Neuronal stem cell (in vitro differentiated cells): Measurements from ENCODE around the gene PRSS12.

Experiments used
- DNase-seq: peaks from one replicate; pipeline ENCODE4 v3.0.0-alpha.2; 2013; ENCODE audit warnings: low spot score
- H2AFZ ChIP-seq: one replicate; pipeline ENCODE4 v1.6.1; 2013; ENCODE audit warnings: mild to moderate bottlenecking, low read length, inconsistent platforms
- H2AK5ac ChIP-seq: 2 replicates; pipeline ENCODE4 v1.6.1; 2013; ENCODE audit warnings: low read depth, mild to moderate bottlenecking, inconsistent platforms, low read length, moderate library complexity, mixed read lengths
- H2BK120ac ChIP-seq: 2 replicates; pipeline ENCODE4 v1.6.1; 2013; ENCODE audit warnings: low read depth, mild to moderate bottlenecking, inconsistent platforms, low read length, moderate library complexity, mixed read lengths
- H2BK12ac ChIP-seq: one replicate; pipeline ENCODE4 v1.6.1; 2013; ENCODE audit warnings: low read length, inconsistent platforms
- H2BK15ac ChIP-seq: 2 replicates; pipeline ENCODE4 v1.6.1; 2013; ENCODE audit warnings: mild to moderate bottlenecking, low read length, inconsistent platforms, mixed read lengths
- H2BK5ac ChIP-seq: one replicate; pipeline ENCODE4 v1.6.1; 2013; ENCODE audit warnings: inconsistent platforms, mild to moderate bottlenecking, low read length, moderate library complexity
- H3K14ac ChIP-seq: one replicate; pipeline ENCODE4 v1.6.1; 2013; ENCODE audit warnings: low read length, inconsistent platforms
- H3K18ac ChIP-seq: 2 replicates; pipeline ENCODE4 v1.6.1; 2013; ENCODE audit warnings: low read length, inconsistent platforms
- H3K23ac ChIP-seq: 2 replicates; pipeline ENCODE4 v1.6.1; 2013; ENCODE audit warnings: low read depth, mild to moderate bottlenecking, mixed read lengths, low read length, inconsistent platforms; ENCODE audit not compliant: poor library complexity
- H3K27ac ChIP-seq: replicated peaks from 3 replicates; pipeline ENCODE4 v1.5.1; 2013; ENCODE audit warnings: low read length, inconsistent platforms
- H3K27me3 ChIP-seq, 3 experiments: 2 replicates each; pipeline ENCODE4 v1.6.1; 2013; ENCODE audit warnings: low read length in 3 of 3, mild to moderate bottlenecking in 2 of 3, inconsistent platforms in 1 of 3, low read depth in 1 of 3, mixed read lengths in 1 of 3, moderate library complexity in 1 of 3; ENCODE audit not compliant: control insufficient read depth in 3 of 3, insufficient read depth in 3 of 3
- H3K36me3 ChIP-seq, 2 donors: replicated peaks in 1 of 2; 2 replicates each; pipeline ENCODE4 v1.6.1; 2013; ENCODE audit warnings: low read length in 2 of 2; ENCODE audit not compliant: control insufficient read depth in 2 of 2, insufficient read depth in 2 of 2
- H3K4ac ChIP-seq: 2 replicates; pipeline ENCODE4 v1.6.1; 2013; ENCODE audit warnings: inconsistent platforms, mild to moderate bottlenecking, low read length, moderate library complexity
- H3K4me1 ChIP-seq, 2 donors: 1 replicate in 1 of 2; 2 replicates in 1 of 2; pipeline ENCODE4 v1.6.1; 2013; ENCODE audit warnings: low read length in 2 of 2, low read depth in 1 of 2; ENCODE audit not compliant: control insufficient read depth in 2 of 2, insufficient read depth in 1 of 2
- H3K4me2 ChIP-seq: one replicate; pipeline ENCODE4 v1.6.1; 2013; ENCODE audit warnings: mild to moderate bottlenecking, low read length, inconsistent platforms; ENCODE audit not compliant: insufficient read depth, poor library complexity, severe bottlenecking
- H3K4me3 ChIP-seq, 2 donors: 2 replicates each; pipeline ENCODE4 v1.5.1; 2013; ENCODE audit warnings: low read length in 2 of 2, mild to moderate bottlenecking in 2 of 2, inconsistent platforms in 1 of 2, moderate library complexity in 1 of 2
- H3K79me1 ChIP-seq: one replicate; pipeline ENCODE4 v1.6.1; 2013; ENCODE audit warnings: low read depth, mild to moderate bottlenecking, inconsistent platforms, low read length, moderate library complexity
- H3K9ac ChIP-seq: one replicate; pipeline ENCODE4 v1.6.1; 2013; ENCODE audit warnings: mild to moderate bottlenecking, low read depth, low read length, inconsistent platforms; ENCODE audit not compliant: poor library complexity
- H3K9me3 ChIP-seq, 2 donors: replicated peaks in 1 of 2; 2 replicates each; pipeline versions ENCODE3 to v1.6.1; 2013; ENCODE audit warnings: low read length in 2 of 2, mild to moderate bottlenecking in 2 of 2, inconsistent platforms in 1 of 2, low read depth in 1 of 2, mixed read lengths in 1 of 2, moderate library complexity in 1 of 2; ENCODE audit not compliant: control insufficient read depth in 2 of 2, insufficient read depth in 1 of 2
- H4K8ac ChIP-seq: one replicate; pipeline ENCODE4 v1.6.1; 2013; ENCODE audit warnings: low read depth, mild to moderate bottlenecking, inconsistent platforms, low read length, moderate library complexity
- H4K91ac ChIP-seq: one replicate; pipeline ENCODE4 v1.6.1; 2013; ENCODE audit warnings: low read length, low read depth, mild to moderate bottlenecking, inconsistent platforms; ENCODE audit not compliant: poor library complexity
- WGBS, 2 donors: extraction: QIAGEN DNeasy Blood & Tissue Kit; methylation state at CpG; one replicate each; pipeline ENCODE4 v1.1.7; 2013; ENCODE audit warnings: missing lambda C conversion rate in 2 of 2, mixed read lengths in 1 of 2; ENCODE audit not compliant: insufficient read length in 2 of 2, insufficient replicate concordance in 1 of 2; ENCODE audit errors: extremely low coverage in 2 of 2; 5-methylcytosine and 5-hydroxymethylcytosine counted together

The PRSS12 gene

DNA sequence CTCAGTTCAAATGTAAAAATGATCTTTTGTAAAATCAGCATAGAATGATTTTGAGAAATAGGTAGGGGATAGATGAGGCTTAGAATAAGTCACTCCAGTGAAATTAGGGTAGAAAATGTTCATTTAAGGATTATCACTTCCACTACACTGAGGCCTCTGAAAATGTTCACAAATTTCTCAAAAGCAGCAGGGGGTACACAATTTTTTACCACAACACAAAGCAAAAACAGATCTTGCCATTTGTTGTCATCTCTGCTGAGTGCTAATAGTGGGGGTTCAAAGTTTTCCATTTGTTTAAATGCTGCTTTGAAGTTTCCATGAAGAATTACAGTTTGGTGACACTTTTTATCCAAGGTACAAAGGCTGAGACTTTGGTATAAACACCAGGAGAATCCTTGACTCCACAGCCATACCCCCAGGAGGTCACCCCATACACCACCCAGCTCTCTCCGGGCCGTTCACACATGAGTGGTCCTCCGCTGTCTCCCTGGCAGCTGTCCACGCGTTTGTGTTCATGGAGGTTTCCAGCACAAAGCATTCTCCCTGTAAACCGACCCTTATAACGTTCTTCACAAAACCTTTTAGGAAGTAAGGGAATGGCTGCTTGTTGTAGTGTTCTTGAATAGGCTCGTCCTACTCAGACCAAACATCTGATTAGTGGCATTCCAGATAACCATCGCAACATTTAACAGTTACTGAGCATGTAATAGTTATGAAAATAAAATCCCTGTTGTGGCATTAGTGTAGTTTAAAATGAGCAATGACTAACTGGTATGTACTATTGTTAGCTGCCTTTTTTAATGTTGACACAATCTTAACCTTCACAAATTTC is 71.0 kb downstream of the PRSS12 start:
- H3K9ac ChIP-seq = no peak overlapping the region
- H3K4ac ChIP-seq = no peak overlapping the region
- H4K8ac ChIP-seq = no peak overlapping the region
- H3K36me3 ChIP-seq = peaks cover 0 to 8% of the 10 kb centered on the region in 2 donors
- DNase-seq = no peak
- H3K14ac ChIP-seq = no peak overlapping the region
- no peak overlapping the region for H3K4me2 ChIP-seq
- H3K27me3 ChIP-seq = peaks cover 0 to 4% (median 0%) of the 10 kb centered on the region in 3 experiments
- no peak overlapping the region for H4K91ac ChIP-seq
- H2BK15ac ChIP-seq = no peak overlapping the region
- H3K9me3 ChIP-seq = peaks cover 0 to 4% of the 10 kb centered on the region in 2 donors
- H3K27ac ChIP-seq = no peak overlapping the region
- peak overlapping the region; percentile 1 for H2AFZ ChIP-seq
- H3K4me1 ChIP-seq = peaks cover 0 to 4% of the 10 kb centered on the region in 2 donors
- no peak overlapping the region for H2BK12ac ChIP-seq
- no peak overlapping the region for H3K23ac ChIP-seq
- no peak overlapping the region for H3K18ac ChIP-seq
- H2BK5ac ChIP-seq = no peak overlapping the region
- no peak overlapping the region for H2AK5ac ChIP-seq
- H2BK120ac ChIP-seq = no peak overlapping the region
- no peaks in the 10 kb centered on the region for H3K79me1 ChIP-seq
- no peak overlapping the region for H3K4me3 ChIP-seq
- WGBS, 2 donors = no CpG with 5 or more reads among the region's 9 CpGs

DNA sequence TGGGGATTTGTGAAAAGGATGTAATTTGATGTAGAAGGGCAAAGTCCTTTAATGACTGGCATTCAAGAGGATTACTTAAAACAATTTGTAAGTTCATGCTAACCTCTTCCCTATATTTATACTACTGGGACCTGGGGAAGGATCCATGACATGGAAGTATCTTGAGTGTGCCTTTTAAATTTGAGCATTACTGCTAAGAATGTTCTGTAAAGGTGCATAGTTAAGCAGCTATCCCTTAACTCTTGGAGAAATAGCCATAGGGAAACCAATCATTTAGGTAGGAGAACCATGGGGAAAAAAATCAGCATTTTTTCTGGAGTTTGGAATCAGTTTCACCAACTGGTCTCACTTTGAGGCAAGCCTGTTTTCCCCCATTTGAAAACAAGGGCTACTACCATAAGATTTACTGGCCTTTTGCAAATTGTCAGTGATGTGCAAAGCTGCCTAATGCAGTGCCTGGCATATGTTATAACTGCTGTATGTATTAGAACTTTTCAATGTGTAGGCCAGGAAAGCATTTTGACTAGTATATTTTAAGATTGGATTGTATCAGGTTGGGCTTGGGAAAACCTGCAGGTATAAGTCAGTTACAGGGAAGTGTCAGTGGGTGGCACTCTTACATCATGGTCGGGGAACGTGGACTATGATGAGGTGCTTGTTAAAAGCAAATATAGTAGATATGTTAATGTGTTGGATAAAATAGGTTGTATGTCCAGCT is 72.1 kb downstream of the PRSS12 start:
- Histone ChIP-seq H4K91ac (no peak overlapping the region), H3K36me3 (peaks cover 0 to 8% of the 10 kb centered on the region in 2 donors), H3K9ac (no peak overlapping the region), H3K27ac (no peak overlapping the region), H3K4me1 (peaks cover 0 to 4% of the 10 kb centered on the region in 2 donors), H2BK120ac (no peak overlapping the region), H2AFZ (no peak overlapping the region), H2BK15ac (no peak overlapping the region), H4K8ac (no peak overlapping the region), H2BK12ac (no peak overlapping the region), H3K23ac (no peak overlapping the region), H3K4me2 (no peak overlapping the region), H2AK5ac (no peak overlapping the region), H3K79me1 (no peaks in the 10 kb centered on the region), H3K9me3 (peaks cover 0 to 4% of the 10 kb centered on the region in 2 donors), H2BK5ac (no peak overlapping the region), H3K14ac (no peak overlapping the region), H3K18ac (no peak overlapping the region), H3K27me3 (peaks cover 0 to 4% (median 0%) of the 10 kb centered on the region in 3 experiments), H3K4me3 (no peak overlapping the region), H3K4ac (no peak overlapping the region)
- peak; percentile 40 for DNase-seq
- no CpG with 5 or more reads among the region's 2 CpGs for WGBS, 2 donors

DNA sequence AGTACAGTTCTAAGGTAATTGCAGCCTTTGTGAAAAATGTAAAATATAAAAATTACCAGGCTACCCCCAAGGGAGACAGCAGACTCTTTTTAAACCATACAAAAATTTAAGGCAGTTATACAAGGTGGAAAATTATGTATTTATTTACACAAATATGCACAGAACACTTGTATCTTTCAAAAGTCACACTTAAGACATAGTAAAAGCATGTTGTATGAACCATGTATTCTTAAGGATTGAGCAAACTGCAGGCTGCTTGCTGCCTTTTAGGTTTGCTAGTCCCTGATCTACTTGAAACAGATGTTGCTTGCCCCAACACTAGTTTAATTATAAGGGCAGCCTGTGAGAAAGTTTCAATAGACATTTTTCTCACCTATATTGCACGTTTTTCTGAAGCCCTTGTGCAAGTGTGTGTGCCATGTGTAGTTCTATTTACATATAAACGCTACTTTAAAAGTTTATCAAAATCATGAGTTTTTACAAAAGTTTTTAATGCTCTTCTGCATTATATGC is 72.8 kb downstream of the PRSS12 start:
- no peak overlapping the region for H3K23ac ChIP-seq

DNA sequence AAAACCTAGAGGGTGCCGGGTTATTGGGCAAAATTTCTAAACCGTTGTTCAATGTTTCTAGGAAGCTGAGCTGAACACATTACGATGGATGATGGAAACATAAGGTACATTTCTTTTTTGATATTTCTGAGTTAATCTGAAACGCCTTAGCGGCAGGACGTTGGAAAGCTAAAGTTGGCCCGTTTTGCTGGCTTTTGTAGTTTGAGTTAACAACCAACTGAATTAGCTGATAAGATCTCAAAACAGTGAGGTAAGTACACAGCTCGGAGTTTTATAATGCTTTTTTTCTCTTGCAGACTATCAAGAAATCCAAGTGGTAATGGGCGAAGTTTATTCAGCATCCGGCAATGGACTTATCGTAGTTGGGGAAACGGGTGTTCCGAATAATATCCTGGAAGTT is 73.5 kb downstream of the PRSS12 start:
- Histone ChIP-seq H4K8ac (no peak overlapping the region), H2BK120ac (no peak overlapping the region), H3K23ac (no peak overlapping the region), H3K14ac (no peak overlapping the region), H3K4me2 (peak overlapping the region; percentile 68), H3K9ac (no peak overlapping the region), H3K4me1 (peaks cover 0 to 4% of the 10 kb centered on the region in 2 donors), H2AFZ (peak overlapping the region; percentile 91), H3K27ac (no peak overlapping the region), H3K36me3 (peaks cover 0 to 8% of the 10 kb centered on the region in 2 donors), H3K9me3 (peaks cover 0 to 4% of the 10 kb centered on the region in 2 donors), H2BK12ac (no peak overlapping the region), H2AK5ac (no peak overlapping the region), H2BK5ac (no peak overlapping the region), H3K79me1 (no peaks in the 10 kb centered on the region), H3K4me3 (peak overlapping the region; percentile 71 to 94), H2BK15ac (no peak overlapping the region), H3K18ac (no peak overlapping the region), H4K91ac (no peak overlapping the region), H3K4ac (no peak overlapping the region), H3K27me3 (peaks cover 0 to 5% (median 0%) of the 10 kb centered on the region in 3 experiments)
- no peak for DNase-seq
- WGBS, 2 donors = no CpG with 5 or more reads among the region's 13 CpGs

More for the DNA sequence above, 72.8 kb downstream of the PRSS12 start:
- DNase-seq = no peak
- Histone ChIP-seq H2AK5ac (no peak overlapping the region), H3K18ac (no peak overlapping the region), H3K4ac (no peak overlapping the region), H3K14ac (no peak overlapping the region), H3K27me3 (peaks cover 0 to 4% (median 0%) of the 10 kb centered on the region in 3 experiments), H2BK12ac (no peak overlapping the region), H3K9me3 (peaks cover 0 to 4% of the 10 kb centered on the region in 2 donors), H3K4me1 (peaks cover 0 to 4% of the 10 kb centered on the region in 2 donors), H4K8ac (no peak overlapping the region), H3K9ac (no peak overlapping the region), H3K36me3 (peaks cover 0 to 8% of the 10 kb centered on the region in 2 donors), H3K27ac (no peak overlapping the region), H2BK120ac (no peak overlapping the region), H2AFZ (no peak overlapping the region), H4K91ac (no peak overlapping the region), H2BK5ac (no peak overlapping the region), H2BK15ac (no peak overlapping the region), H3K79me1 (no peaks in the 10 kb centered on the region), H3K4me3 (peak overlapping the region in 1 of 2 donors; percentile 71), H3K4me2 (no peak overlapping the region)
- no CpG with 5 or more reads among the region's 2 CpGs for WGBS, 2 donors
